ENCODE results near the gene TTC38.

TTC38 gene

DNA sequence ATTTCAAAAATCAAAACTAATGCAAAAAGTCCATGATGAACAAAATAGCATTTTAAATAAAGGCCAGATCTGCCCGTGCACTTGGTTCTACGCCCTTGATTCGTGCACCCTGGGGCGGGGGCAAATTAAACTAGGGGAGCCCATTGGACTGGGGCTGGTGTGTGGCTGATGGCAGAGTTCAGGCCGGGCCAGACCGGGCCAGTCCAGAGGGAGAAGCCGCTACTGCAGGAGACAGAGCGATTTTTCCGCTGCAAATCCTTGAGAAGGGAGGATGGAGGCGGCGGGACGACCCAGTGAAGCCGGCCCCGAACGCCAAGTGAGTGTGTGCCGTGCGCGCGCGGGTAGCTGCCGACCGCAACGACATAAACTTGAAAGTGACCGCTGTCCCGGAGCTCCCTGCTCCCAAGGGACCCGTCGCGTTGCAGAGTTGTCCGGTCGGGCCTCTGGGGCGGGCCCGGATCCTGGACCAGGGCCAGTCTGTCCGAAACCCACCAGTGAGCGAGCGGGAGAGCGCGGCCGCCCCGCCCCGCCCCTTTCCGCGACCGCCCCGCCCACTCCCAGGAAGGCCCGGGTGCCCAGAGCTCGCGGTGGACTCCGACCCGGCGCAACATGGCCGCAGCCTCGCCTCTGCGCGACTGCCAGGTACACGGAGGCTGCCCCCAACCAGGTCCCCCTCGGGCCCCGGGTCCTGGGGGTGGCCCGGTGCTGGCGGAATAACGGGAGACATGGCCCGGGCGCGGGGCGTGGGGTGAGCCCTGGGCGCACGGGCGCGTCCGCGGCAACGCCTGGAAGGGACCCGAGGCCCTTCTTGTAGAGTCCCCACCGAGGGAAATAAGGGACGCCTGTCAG is at the start of gene TTC38:
TSS of gene TTC38 (plus strand) at position 578 of the 849 bp plus-strand sequence. CDS start at position 610, 32 bp downstream.
- H3K27me3 ChIP-seq (ENCODE audit: low read depth), result no peaks in the 10 kb centered on the region
- peaks cover 16% of the 10 kb centered on the region for H3K9me3 ChIP-seq
- in situ Hi-C loops (cut with MboI; ENCODE audit: low sequenced_read_pairs), result no loop called here
- peaks cover 12% of the 10 kb centered on the region for H3K36me3 ChIP-seq (replicated peaks)
- peaks cover 4% of the 10 kb centered on the region; the same call in 1 of the 2 replicates for H3K4me1 ChIP-seq
- peak; percentile 87 to 95 for DNase-seq (ENCODE audit: low spot score in 2 of 2)
- peak within 1 kb of the TSS; percentile 86 for H3K4me3 ChIP-seq

DNA sequence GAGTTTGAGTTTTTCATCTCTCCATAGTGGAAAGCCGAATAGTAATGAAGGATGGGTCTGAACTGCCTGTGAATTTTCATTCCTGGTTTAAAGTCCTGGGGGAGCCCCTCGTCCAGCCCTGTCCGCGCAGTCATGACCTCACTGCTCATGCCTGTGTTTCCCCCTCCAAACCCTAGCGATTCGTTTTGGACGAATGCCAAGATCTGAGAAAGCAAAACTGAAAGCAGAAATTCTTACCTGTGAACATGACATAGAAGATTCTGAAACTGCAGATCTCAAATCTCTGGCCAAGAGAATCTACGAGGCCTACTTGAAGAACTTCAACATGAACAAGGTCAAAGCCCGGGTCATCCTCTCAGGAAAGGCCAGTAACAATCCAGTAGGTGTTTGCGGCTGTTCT is 48.2 kb upstream of the TTC38 start:
- H3K4me1 ChIP-seq, result no peaks in the 10 kb centered on the region
- no peaks in the 10 kb centered on the region for H3K9me3 ChIP-seq
- in situ Hi-C loops (cut with MboI; ENCODE audit: low sequenced_read_pairs), result no loop called here
- H3K36me3 ChIP-seq (replicated peaks), result peaks cover 5% of the 10 kb centered on the region; the same call in 1 of the 2 replicates
- H3K4me3 ChIP-seq, result no peak overlapping the region
- DNase-seq (ENCODE audit: low spot score in 2 of 2), result no peak
- H3K27me3 ChIP-seq (ENCODE audit: low read depth), result no peaks in the 10 kb centered on the region

- in situ Hi-C loops (cut with MboI; ENCODE audit: low sequenced_read_pairs), result no loop called here
- H3K27me3 ChIP-seq (ENCODE audit: low read depth), result no peaks in the 10 kb centered on the region
Observed at GRCh38 chr22:46220921-46221320, 46.9 kb upstream of the TTC38 start.

DNA sequence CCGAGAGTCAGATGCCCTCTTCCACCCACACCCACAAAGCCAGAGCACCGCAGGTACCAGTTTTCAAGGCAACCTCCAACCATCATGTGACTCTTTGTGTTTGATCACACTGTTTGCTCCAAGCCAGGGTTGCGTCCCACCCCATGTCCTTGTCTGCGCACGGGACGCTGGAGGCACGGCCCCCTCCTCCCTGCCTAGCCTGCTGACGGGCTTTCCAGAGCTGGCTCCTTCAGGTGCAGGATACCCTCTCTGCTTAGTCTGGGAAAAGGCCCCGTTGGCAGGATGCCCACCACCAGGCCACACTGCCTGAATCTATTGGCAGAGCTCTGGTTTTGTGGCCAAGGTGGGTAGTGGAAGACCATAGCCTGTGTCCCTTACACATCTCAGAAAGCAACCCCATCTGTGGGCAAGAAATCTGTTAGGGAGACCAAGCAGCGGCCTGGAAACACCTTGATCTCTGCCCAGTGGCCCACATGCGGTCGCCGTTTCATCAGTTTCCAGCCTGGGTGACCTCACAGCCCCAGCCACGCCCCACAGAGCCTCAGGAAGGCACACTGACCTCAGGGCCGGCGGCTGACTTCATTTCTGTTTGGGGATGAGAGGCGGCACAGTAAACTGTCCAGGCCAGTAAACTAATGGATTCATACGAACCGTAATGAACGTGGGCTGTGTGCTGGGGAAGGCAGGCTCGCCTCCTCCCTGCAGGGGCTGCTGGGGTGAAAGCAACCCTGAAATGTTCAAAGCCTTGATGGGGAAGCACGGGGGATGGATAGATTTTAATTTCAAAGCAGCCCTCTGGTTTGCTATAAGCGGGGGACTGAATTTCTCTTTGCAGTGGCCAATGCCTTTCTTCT is 43.5 kb upstream of the TTC38 start:
- no peaks in the 10 kb centered on the region for H3K9me3 ChIP-seq
- no peaks in the 10 kb centered on the region for H3K4me1 ChIP-seq
- DNase-seq (ENCODE audit: low spot score in 2 of 2), result no peak
- in situ Hi-C loops (cut with MboI; ENCODE audit: low sequenced_read_pairs), result no loop called here
- H3K36me3 ChIP-seq (replicated peaks), result 0 out of 2 replicates have a peak, but pooled peaks cover 7% of the 10 kb centered on the region
- H3K27me3 ChIP-seq (ENCODE audit: low read depth), result no peaks in the 10 kb centered on the region
- no peak overlapping the region for H3K4me3 ChIP-seq

More at GRCh38 chr22:46220921-46221320, 46.9 kb upstream of the TTC38 start:
- no peak for DNase-seq (ENCODE audit: low spot score in 2 of 2)
- Histone ChIP-seq H3K4me1 (no peaks in the 10 kb centered on the region), H3K36me3 (replicated peaks) (peaks cover 5% of the 10 kb centered on the region; the same call in 1 of the 2 replicates), H3K9me3 (no peaks in the 10 kb centered on the region), H3K4me3 (no peak overlapping the region)

DNA sequence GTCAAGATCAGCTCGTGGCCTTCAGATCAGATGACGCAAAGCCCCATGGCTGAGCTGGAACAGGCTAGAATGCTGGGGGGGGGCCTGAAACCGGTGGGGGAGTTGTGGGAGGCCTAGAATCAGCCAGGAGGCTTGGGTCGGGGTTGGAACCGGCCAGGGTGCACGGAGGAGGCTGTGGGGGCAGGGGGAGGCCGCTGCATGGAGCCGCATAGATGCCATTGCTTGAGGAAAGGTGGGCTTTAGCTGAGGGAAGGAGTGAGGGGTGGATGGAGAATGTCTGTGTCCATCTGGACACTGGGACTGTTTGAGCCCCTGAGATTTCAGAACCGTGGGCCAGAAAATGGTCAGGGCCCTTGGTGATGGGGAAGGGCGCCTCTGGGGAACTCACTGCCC is 42.9 kb upstream of the TTC38 start:
- in situ Hi-C loops (cut with MboI; ENCODE audit: low sequenced_read_pairs), result no loop called here
- no peak for DNase-seq (ENCODE audit: low spot score in 2 of 2)
- no peaks in the 10 kb centered on the region for H3K27me3 ChIP-seq (ENCODE audit: low read depth)
- H3K4me1 ChIP-seq, result no peaks in the 10 kb centered on the region
- no peak overlapping the region for H3K4me3 ChIP-seq
- 0 out of 2 replicates have a peak, but pooled peaks cover 2% of the 10 kb centered on the region for H3K36me3 ChIP-seq (replicated peaks)
- no peaks in the 10 kb centered on the region for H3K9me3 ChIP-seq

GRCh38 chr22:46225631-46226030 is 42.2 kb upstream of the TTC38 start:
- Histone ChIP-seq H3K36me3 (replicated peaks) (0 out of 2 replicates have a peak, but pooled peaks cover 2% of the 10 kb centered on the region), H3K4me1 (no peaks in the 10 kb centered on the region), H3K9me3 (no peaks in the 10 kb centered on the region), H3K27me3 (ENCODE audit: low read depth) (no peaks in the 10 kb centered on the region), H3K4me3 (no peak overlapping the region)
- in situ Hi-C loops (cut with MboI; ENCODE audit: low sequenced_read_pairs), result no loop called here
- DNase-seq (ENCODE audit: low spot score in 2 of 2), result no peak

DNA sequence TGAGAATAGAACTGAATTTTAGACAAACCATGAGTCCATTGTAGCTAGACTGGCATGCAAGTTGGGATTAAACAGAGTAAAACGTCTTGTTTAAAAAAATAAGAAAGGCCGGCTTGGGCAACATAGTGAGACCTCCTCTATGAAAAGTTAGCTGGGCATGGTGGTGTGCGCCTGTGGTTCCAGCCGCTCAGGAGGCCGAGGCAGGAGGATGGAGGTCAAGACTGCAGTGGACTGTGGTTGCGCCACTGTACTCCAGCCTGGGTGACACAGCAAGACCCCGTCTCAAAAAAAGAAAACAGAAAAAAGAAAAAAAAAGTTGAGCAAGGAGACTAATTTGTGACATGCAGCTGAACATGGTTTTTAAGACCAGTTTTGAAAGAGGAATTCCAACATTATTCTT is 41.2 kb upstream of the TTC38 start:
- no peaks in the 10 kb centered on the region for H3K27me3 ChIP-seq (ENCODE audit: low read depth)
- no peaks in the 10 kb centered on the region for H3K4me1 ChIP-seq
- no peaks in the 10 kb centered on the region for H3K9me3 ChIP-seq
- no peak overlapping the region for H3K4me3 ChIP-seq
- in situ Hi-C loops (cut with MboI; ENCODE audit: low sequenced_read_pairs), result no loop called here
- 0 out of 2 replicates have a peak, but pooled peaks cover 2% of the 10 kb centered on the region for H3K36me3 ChIP-seq (replicated peaks)
- no peak for DNase-seq (ENCODE audit: low spot score in 2 of 2)

DNA sequence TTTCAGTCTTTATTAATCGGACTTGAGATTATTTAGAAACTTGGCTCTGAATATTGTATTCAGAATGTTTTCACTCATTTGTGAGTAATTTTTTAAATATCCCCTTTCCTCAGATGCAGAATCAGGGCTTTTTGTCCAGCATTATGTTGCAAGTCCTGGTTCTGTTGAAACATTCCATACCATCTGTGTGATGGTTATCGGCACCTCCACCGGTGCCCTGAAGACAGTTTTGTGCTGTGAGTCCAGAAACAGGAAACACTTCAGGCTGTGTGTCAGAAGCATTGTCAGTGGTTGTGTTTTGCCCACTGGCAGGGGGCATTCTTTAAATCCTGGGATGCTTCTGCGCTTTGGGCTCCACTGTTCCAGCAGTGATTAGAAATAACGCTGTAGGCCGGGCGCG is 38.1 kb upstream of the TTC38 start:
- DNase-seq (ENCODE audit: low spot score in 2 of 2), result no peak

DNA sequence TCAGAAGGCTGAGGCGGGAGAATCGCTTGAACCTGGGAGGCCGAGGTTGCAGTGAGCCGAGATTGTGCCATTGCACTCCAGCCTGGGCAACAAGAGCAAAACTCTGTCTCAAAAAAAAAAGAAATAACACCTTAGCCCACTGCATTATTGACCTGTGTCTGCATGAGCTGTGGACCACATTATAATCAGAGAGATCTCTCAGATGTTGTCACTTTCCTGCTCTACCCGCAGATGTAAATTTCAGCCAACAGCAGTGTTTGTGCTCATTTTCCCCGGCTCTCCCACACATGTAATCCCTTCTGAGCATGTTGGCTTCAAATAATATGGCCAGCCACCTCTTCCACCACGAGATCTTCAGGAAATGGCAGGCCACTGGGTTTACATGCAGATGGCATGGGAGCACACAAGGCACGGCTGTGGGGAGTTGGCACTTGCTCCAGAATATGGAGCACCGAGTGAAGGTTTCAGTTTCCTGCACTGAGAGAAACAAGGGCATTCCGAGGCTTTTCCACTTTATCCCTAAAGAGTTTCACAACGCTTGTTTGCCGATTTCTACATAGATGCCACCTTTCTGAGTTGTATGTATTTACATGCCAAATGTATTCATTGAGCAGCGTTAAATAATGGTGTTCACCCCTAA is 37.4 kb upstream of the TTC38 start:
- DNase-seq (ENCODE audit: low spot score in 2 of 2), result no peak
- H3K36me3 ChIP-seq (replicated peaks), result 0 out of 2 replicates have a peak, but pooled peaks cover 2% of the 10 kb centered on the region
- in situ Hi-C loops (cut with MboI; ENCODE audit: low sequenced_read_pairs), result no loop called here
- no peaks in the 10 kb centered on the region for H3K9me3 ChIP-seq
- no peaks in the 10 kb centered on the region for H3K27me3 ChIP-seq (ENCODE audit: low read depth)
- H3K4me1 ChIP-seq, result no peaks in the 10 kb centered on the region
- no peak overlapping the region for H3K4me3 ChIP-seq

More for the DNA sequence above, 38.1 kb upstream of the TTC38 start:
- Histone ChIP-seq H3K4me1 (no peaks in the 10 kb centered on the region), H3K4me3 (no peak overlapping the region), H3K27me3 (ENCODE audit: low read depth) (no peaks in the 10 kb centered on the region), H3K36me3 (replicated peaks) (0 out of 2 replicates have a peak, but pooled peaks cover 2% of the 10 kb centered on the region), H3K9me3 (no peaks in the 10 kb centered on the region)
- in situ Hi-C loops (cut with MboI; ENCODE audit: low sequenced_read_pairs), result no loop called here

DNA sequence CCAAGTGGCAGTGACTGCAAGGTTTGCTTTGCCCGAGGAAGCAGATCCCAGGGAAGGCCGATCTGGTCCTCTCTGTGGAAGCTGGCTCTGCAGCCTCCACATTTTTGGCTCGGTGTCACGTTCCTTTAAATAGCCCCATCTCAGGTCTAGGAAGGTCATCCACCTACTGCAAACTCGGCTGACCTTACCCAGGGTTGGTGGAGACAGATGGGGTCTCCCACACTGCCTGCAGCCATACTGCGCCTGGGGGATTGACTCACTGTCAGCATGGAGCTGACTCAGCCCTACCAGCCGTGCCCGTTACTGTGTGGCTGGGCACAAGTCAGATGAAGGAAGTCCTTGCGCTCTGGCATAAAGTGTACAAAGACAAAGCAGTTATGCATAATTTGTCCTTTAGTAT is 34.6 kb upstream of the TTC38 start:
- H3K4me3 ChIP-seq, result no peak overlapping the region
- in situ Hi-C loops (cut with MboI; ENCODE audit: low sequenced_read_pairs), result no loop called here
- no peaks in the 10 kb centered on the region for H3K4me1 ChIP-seq
- H3K9me3 ChIP-seq, result no peaks in the 10 kb centered on the region
- no peaks in the 10 kb centered on the region for H3K36me3 ChIP-seq (replicated peaks)
- H3K27me3 ChIP-seq (ENCODE audit: low read depth), result no peaks in the 10 kb centered on the region
- peak in 1 of 2 experiments; percentile 24 for DNase-seq (ENCODE audit: low spot score in 2 of 2)

GRCh38 chr22:46234969-46235368 is 32.8 kb upstream of the TTC38 start:
- in situ Hi-C loops (cut with MboI; ENCODE audit: low sequenced_read_pairs), result no loop called here
- no peaks in the 10 kb centered on the region for H3K4me1 ChIP-seq
- no peak for DNase-seq (ENCODE audit: low spot score in 2 of 2)
- no peak overlapping the region for H3K4me3 ChIP-seq
- no peaks in the 10 kb centered on the region for H3K9me3 ChIP-seq
- no peaks in the 10 kb centered on the region for H3K36me3 ChIP-seq (replicated peaks)
- H3K27me3 ChIP-seq (ENCODE audit: low read depth), result no peaks in the 10 kb centered on the region

- in situ Hi-C loops (cut with MboI; ENCODE audit: low sequenced_read_pairs), result no loop called here
- no peaks in the 10 kb centered on the region for H3K27me3 ChIP-seq (ENCODE audit: low read depth)
- no peaks in the 10 kb centered on the region for H3K4me1 ChIP-seq
- H3K9me3 ChIP-seq, result no peaks in the 10 kb centered on the region
- no peak for DNase-seq (ENCODE audit: low spot score in 2 of 2)
- H3K36me3 ChIP-seq (replicated peaks), result no peaks in the 10 kb centered on the region; the same call in 1 of the 2 replicates
- H3K4me3 ChIP-seq, result no peak overlapping the region
Observed at GRCh38 chr22:46237453-46238124, 30.2 kb upstream of the TTC38 start.

- Histone ChIP-seq H3K4me3 (no peak overlapping the region), H3K4me1 (no peaks in the 10 kb centered on the region), H3K36me3 (replicated peaks) (no peaks in the 10 kb centered on the region; the same call in 1 of the 2 replicates), H3K27me3 (ENCODE audit: low read depth) (no peaks in the 10 kb centered on the region), H3K9me3 (no peaks in the 10 kb centered on the region)
- DNase-seq (ENCODE audit: low spot score in 2 of 2), result no peak
- in situ Hi-C loops (cut with MboI; ENCODE audit: low sequenced_read_pairs), result no loop called here
Observed at GRCh38 chr22:46238541-46238940, 29.3 kb upstream of the TTC38 start.

Data from HAP-1 (cell line).